GM23338 (cell line): ENCODE results near the gene IPPK. TPM values are rescaled to one million over a fixed set of nuclear protein-coding genes. Genes with fewer than 3 reads are reported as not detected.

ENCODE experiments used
- ATAC-seq: fragments of 200-7000 bp; cut with Tn5 transposase; 3 replicates; pipeline ENCODE4 v1.9.1; 2020
- DNase-seq: peaks from one replicate; pipeline ENCODE4 v3.0.0-alpha.2; 2015; ENCODE audit warnings: low spot score
- H2AFZ ChIP-seq: fragments of 200-600 bp; sonication (generic); 2 replicates; pipeline ENCODE4 v1.8.0; 2016; ENCODE audit warnings: antibody characterized with exemption, mild to moderate bottlenecking, moderate library complexity
- H3F3A ChIP-seq: fragments of 200-600 bp; sonication (generic); replicated peaks from 2 replicates; pipeline ENCODE4 v1.8.0; 2017; ENCODE audit warnings: antibody characterized with exemption, mixed run types, low read depth
- H3K27ac ChIP-seq: fragments of 200-600 bp; sonication (generic); 2 replicates; pipeline ENCODE4 v1.6.1; 2016; ENCODE audit warnings: low read depth
- H3K27me3 ChIP-seq: fragments of 200-600 bp; sonication (generic); 2 replicates; pipeline ENCODE4 v1.8.0; 2016; ENCODE audit warnings: mild to moderate bottlenecking, mixed run types, moderate library complexity; ENCODE audit not compliant: insufficient read depth
- H3K36me3 ChIP-seq: fragments of 200-600 bp; sonication (generic); 2 replicates; pipeline ENCODE4 v1.8.0; 2016; ENCODE audit warnings: mild to moderate bottlenecking; ENCODE audit not compliant: insufficient read depth
- H3K4me1 ChIP-seq: fragments of 200-600 bp; sonication (generic); 2 replicates; pipeline ENCODE4 v1.8.0; 2016; ENCODE audit warnings: mild to moderate bottlenecking, moderate library complexity; ENCODE audit not compliant: insufficient read depth
- H3K4me2 ChIP-seq: fragments of 200-600 bp; sonication (generic); 2 replicates; pipeline ENCODE4 v1.7.1; 2017; ENCODE audit warnings: mixed run types
- H3K4me3 ChIP-seq: fragments of 200-600 bp; sonication (generic); 2 replicates; pipeline ENCODE4 v1.6.1; 2016; ENCODE audit warnings: mixed run types
- H3K79me2 ChIP-seq: fragments of 200-600 bp; sonication (generic); replicated peaks from 2 replicates; pipeline ENCODE4 v1.8.0; 2017; ENCODE audit warnings: mild to moderate bottlenecking; ENCODE audit not compliant: insufficient read depth
- H3K9me2 ChIP-seq: fragments of 200-600 bp; sonication (generic); 2 replicates; pipeline ENCODE4 v1.8.0; 2017; ENCODE audit not compliant: insufficient read depth
- H4K20me1 ChIP-seq: fragments of 200-600 bp; sonication (generic); replicated peaks from 2 replicates; pipeline ENCODE4 v1.8.0; 2017; ENCODE audit warnings: mild to moderate bottlenecking; ENCODE audit not compliant: insufficient read depth
- H3K27ac Mint-ChIP-seq: 2 replicates; pipeline ENCODE4 v1.8.0; 2020; ENCODE audit warnings: inconsistent platforms, mild to moderate bottlenecking, moderate library complexity, mixed read lengths
- H3K27me3 Mint-ChIP-seq: 3 replicates; pipeline ENCODE4 v1.8.0; 2022; ENCODE audit warnings: low read depth, mild to moderate bottlenecking, moderate library complexity, mixed read lengths, inconsistent platforms; ENCODE audit not compliant: insufficient read depth, poor library complexity
- H3K36me3 Mint-ChIP-seq: 3 replicates; pipeline ENCODE4 v1.8.0; 2021; ENCODE audit warnings: low read depth, mild to moderate bottlenecking, inconsistent platforms, moderate library complexity, mixed read lengths
- H3K4me1 Mint-ChIP-seq: 3 replicates; pipeline ENCODE4 v1.8.0; 2020; ENCODE audit warnings: mild to moderate bottlenecking, inconsistent platforms, mixed read lengths
- H3K4me3 Mint-ChIP-seq: 3 replicates; pipeline ENCODE4 v1.8.0; 2021; ENCODE audit warnings: moderate library complexity, mild to moderate bottlenecking, inconsistent platforms, mixed read lengths
- H3K9me3 Mint-ChIP-seq: 3 replicates; pipeline ENCODE4 v1.8.0; 2020; ENCODE audit warnings: moderate library complexity, mild to moderate bottlenecking, inconsistent platforms, mixed read lengths
- CREB1 ChIP-seq: fragments of 250-450 bp; sonication (Bioruptor Pico); IDR thresholded peaks from 2 replicates; pipeline ENCODE4 v1.5.0; 2020; ENCODE audit warnings: low read depth, mild to moderate bottlenecking, moderate library complexity
- CTCF ChIP-seq, 2 experiments: fragments of 200-600 bp in 1 of 2; sonication (generic) in 1 of 2; conservative IDR thresholded peaks; 2 replicates each; pipeline versions ENCODE4 v1.5.1 to v1.6.1; 2016 to 2017; ENCODE audit warnings: antibody characterized with exemption in 2 of 2, low read depth in 2 of 2, mild to moderate bottlenecking in 2 of 2, moderate library complexity in 1 of 2
- ETS1 ChIP-seq: IDR thresholded peaks from 2 replicates; pipeline ENCODE4 v1.6.1; 2016; ENCODE audit warnings: antibody characterized with exemption
- JUNB ChIP-seq: IDR thresholded peaks from one replicate; pipeline ENCODE4 v1.6.1; 2016; ENCODE audit warnings: antibody characterized with exemption; ENCODE audit not compliant: unreplicated experiment
- NANOG ChIP-seq: IDR thresholded peaks from 2 replicates; pipeline ENCODE4 v1.6.1; 2016; ENCODE audit warnings: antibody characterized with exemption, borderline replicate concordance
- REST ChIP-seq: IDR thresholded peaks from one replicate; pipeline ENCODE4 v1.6.1; 2018; ENCODE audit warnings: antibody characterized with exemption; ENCODE audit not compliant: unreplicated experiment
- STAT1 ChIP-seq: IDR thresholded peaks from one replicate; pipeline ENCODE4 v1.6.1; 2016; ENCODE audit warnings: antibody characterized with exemption; ENCODE audit not compliant: unreplicated experiment
- ZNF114 ChIP-seq: fragments of 250-450 bp; sonication (Bioruptor Pico); IDR thresholded peaks from 2 replicates; pipeline ENCODE4 v1.5.0; 2020; ENCODE audit warnings: mild to moderate bottlenecking, moderate library complexity
- ZNF331 ChIP-seq: fragments of 250-450 bp; sonication (Bioruptor Pico); IDR thresholded peaks from 2 replicates; pipeline ENCODE4 v1.5.0; 2020; ENCODE audit warnings: low read depth, mild to moderate bottlenecking, moderate library complexity
- ZNF462 ChIP-seq: fragments of 250-450 bp; sonication (Bioruptor Pico); IDR thresholded peaks from 2 replicates; pipeline ENCODE4 v1.5.0; 2020; ENCODE audit warnings: mild to moderate bottlenecking, moderate library complexity
- polyA plus RNA-seq: library from polyadenylated mRNA; unstranded; fragments of >200 nt; fragmentation: Nextera tagmentation; extraction: Ambion mirVana; gene quantifications from 2 replicates; pipeline ENCODE4 v1.2.1, GENCODE V29; 2016
- total RNA-seq: library from RNA; depleted of rRNA; stranded (reverse); fragments of >200 nt; shearing (Covaris generic); gene quantifications from 2 replicates; pipeline ENCODE4 v1.2.3, GENCODE V29; 2014

The IPPK gene
- total and polyA plus RNA-seq, 2 experiments from 2014 or later = 6.5 to 17.5 TPM

GRCh38 chr9:92644278-92644677 is 25.7 kb downstream of the IPPK start:
- no peaks in the 10 kb centered on the region for H3K79me2 ChIP-seq
- H3K4me2 ChIP-seq = no peak overlapping the region
- DNase-seq (no peak), ATAC-seq (no peak)
- no peaks in the 10 kb centered on the region for H3K9me3 Mint-ChIP-seq
- no peak overlapping the region for H3K27ac ChIP-seq
- no peaks in the 10 kb centered on the region for H3K27me3 ChIP-seq
- H3K36me3 Mint-ChIP-seq = peaks cover 60% of the 10 kb centered on the region
- no peak for TF ChIP-seq ETS1
- no peak for TF ChIP-seq STAT1
- TF ChIP-seq ZNF114 (CRISPR knock-in tag) = no peak
- peaks cover 8% of the 10 kb centered on the region; the same call in 1 of the 2 replicates for H4K20me1 ChIP-seq
- no peaks in the 10 kb centered on the region for H3F3A ChIP-seq
- no peaks in the 10 kb centered on the region; the same call in 2 of the 3 replicates for H3K4me1 Mint-ChIP-seq
- H3K4me3 ChIP-seq = no peak overlapping the region
- H3K36me3 ChIP-seq = peaks cover 9% of the 10 kb centered on the region
- no peaks in the 10 kb centered on the region for H3K4me1 ChIP-seq
- H2AFZ ChIP-seq = no peak overlapping the region
- H3K9me2 ChIP-seq = no peaks in the 10 kb centered on the region
- no peak overlapping the region for H3K4me3 Mint-ChIP-seq
- H3K27me3 Mint-ChIP-seq = peaks cover 2% of the 10 kb centered on the region
- H3K27ac Mint-ChIP-seq = no peak overlapping the region

GRCh38 chr9:92642564-92642963 is 27.4 kb downstream of the IPPK start:
- Mint-ChIP-seq H3K4me3 (no peak overlapping the region), H3K27me3 (peaks cover 5% of the 10 kb centered on the region), H3K27ac (no peak overlapping the region), H3K36me3 (peaks cover 53% of the 10 kb centered on the region), H3K9me3 (no peaks in the 10 kb centered on the region), H3K4me1 (no peaks in the 10 kb centered on the region; the same call in 2 of the 3 replicates)
- H3K4me2 ChIP-seq = no peak overlapping the region
- no peak overlapping the region for H3K27ac ChIP-seq
- no peak overlapping the region for H3K4me3 ChIP-seq
- ATAC-seq = no peak
- no peaks in the 10 kb centered on the region for H3K4me1 ChIP-seq
- H3K79me2 ChIP-seq = no peaks in the 10 kb centered on the region
- H2AFZ ChIP-seq = no peak overlapping the region
- peaks cover 6% of the 10 kb centered on the region for H3K36me3 ChIP-seq
- no peak for DNase-seq
- peaks cover 8% of the 10 kb centered on the region; the same call in 1 of the 2 replicates for H4K20me1 ChIP-seq
- H3F3A ChIP-seq = no peaks in the 10 kb centered on the region
- no peaks in the 10 kb centered on the region for H3K9me2 ChIP-seq
- H3K27me3 ChIP-seq = no peaks in the 10 kb centered on the region
- TF ChIP-seq CTCF (conservative IDR thresholded peaks at IDR 0.05; ENCODE audit: low read depth in 2 of 2) = no peak
- no peak for TF ChIP-seq ZNF462
- TF ChIP-seq NANOG = no peak
- TF ChIP-seq REST = no peak
- TF ChIP-seq ZNF114 (CRISPR knock-in tag) = no peak
- TF ChIP-seq CREB1 (CRISPR knock-in tag) = no peak
- no peak for TF ChIP-seq JUNB
- TF ChIP-seq ZNF331 (CRISPR knock-in tag) = no peak
